Activated T-helper 17 cell treated with anti-CD3 and anti-CD28 coated beads, Interleukin-2, amount 50 U/mL, for 72 hours (primary cell): Measurements from ENCODE around the gene PKD2. TPM values are rescaled to one million over a fixed set of nuclear protein-coding genes. Genes with fewer than 3 reads are reported as not detected.
"Not testable (repeated sequence)": the region's sequence is repeated elsewhere in the genome, so short reads cannot be mapped to it uniquely, and the experiment has no call there.

ENCODE experiments used
- ATAC-seq: fragments of 150-1000 bp; cut with Tn5 transposase; replicated peaks from 2 replicates; pipeline ENCODE4 v1.10.0; 2021; ENCODE audit warnings: mild to moderate bottlenecking, moderate library complexity
- H3K27ac Mint-ChIP-seq: one replicate; pipeline ENCODE4 v1.8.0; 2022; ENCODE audit warnings: mixed read lengths
- H3K27me3 Mint-ChIP-seq: one replicate; pipeline ENCODE4 v1.8.0; 2022; ENCODE audit warnings: mixed read lengths
- H3K36me3 Mint-ChIP-seq: one replicate; pipeline ENCODE4 v1.8.0; 2022; ENCODE audit warnings: low read depth, mild to moderate bottlenecking, mixed read lengths
- H3K4me1 Mint-ChIP-seq: one replicate; pipeline ENCODE4 v1.8.0; 2022; ENCODE audit warnings: mixed read lengths
- H3K4me3 Mint-ChIP-seq: one replicate; pipeline ENCODE4 v1.8.0; 2022; ENCODE audit warnings: mild to moderate bottlenecking, mixed read lengths
- H3K9me3 Mint-ChIP-seq: one replicate; pipeline ENCODE4 v1.8.0; 2022; ENCODE audit warnings: mixed read lengths
- total RNA-seq, 2 donors: library from RNA; stranded (reverse); gene quantifications; one replicate each; pipeline ENCODE4 v1.2.3, GENCODE V29; 2022

Gene PKD2
- total RNA-seq, 2 donors from 2014 or later: 7.3 to 12.7 TPM

GRCh38 chr4:88112856-88113255, 105.4 kb downstream of the PKD2 start:
- Mint-ChIP-seq H3K36me3 (no peaks in the 10 kb centered on the region), H3K27me3 (no peaks in the 10 kb centered on the region), H3K27ac (no peak overlapping the region), H3K4me3 (no peak overlapping the region), H3K4me1 (no peaks in the 10 kb centered on the region), H3K9me3 (no peaks in the 10 kb centered on the region)
- no peak for ATAC-seq

GRCh38 chr4:88115587-88115986, 108.2 kb downstream of the PKD2 start:
- Mint-ChIP-seq H3K27me3 (no peaks in the 10 kb centered on the region), H3K4me1 (no peaks in the 10 kb centered on the region), H3K27ac (no peak overlapping the region), H3K36me3 (no peaks in the 10 kb centered on the region), H3K9me3 (peaks cover 9% of the 10 kb centered on the region), H3K4me3 (no peak overlapping the region)
- ATAC-seq: no peak

GRCh38 chr4:88119943-88120342, 112.5 kb downstream of the PKD2 start:
- ATAC-seq: no peak

GRCh38 chr4:88122260-88122659, 114.8 kb downstream of the PKD2 start:
- H3K36me3 Mint-ChIP-seq, H3K27ac Mint-ChIP-seq, H3K27me3 Mint-ChIP-seq, ATAC-seq, H3K4me1 Mint-ChIP-seq, H3K4me3 Mint-ChIP-seq: not testable (repeated sequence)
- peaks cover 18% of the 10 kb centered on the region for H3K9me3 Mint-ChIP-seq

More at GRCh38 chr4:88119943-88120342, 112.5 kb downstream of the PKD2 start:
- H3K4me3 Mint-ChIP-seq: no peak overlapping the region
- H3K9me3 Mint-ChIP-seq: peaks cover 18% of the 10 kb centered on the region
- no peaks in the 10 kb centered on the region for H3K4me1 Mint-ChIP-seq
- peaks cover 3% of the 10 kb centered on the region for H3K27me3 Mint-ChIP-seq
- no peaks in the 10 kb centered on the region for H3K36me3 Mint-ChIP-seq
- H3K27ac Mint-ChIP-seq: no peak overlapping the region

Other genes with a start within 250 kb of the PKD2 start
- not detected for gene IBSP, start 208.1 kb upstream of the PKD2 start, total RNA-seq
- not detected for gene MEPE, start 174.7 kb upstream of the PKD2 start, total RNA-seq
- gene SPP1, start 31.9 kb upstream of the PKD2 start, total RNA-seq: 1 to 10 TPM in 1 of 2 donors, under 1 TPM in 1; 0.21 to 7.3 TPM
- under 1 TPM; 0.56 to 0.63 TPM for gene ABCG2, start 151.0 kb downstream of the PKD2 start, total RNA-seq